Cerebellar nuclear complex (tissue), 1 donor: ENCODE measurements around the gene RYR1.
"Not testable (repeated sequence)": the region's sequence is repeated elsewhere in the genome, so short reads cannot be mapped to it uniquely, and the experiment has no call there.

Experiments used
- DNase-seq, 2 experiments: peaks; one replicate each; lab custom pipeline; 2025; lab: John Stamatoyannopoulos, UW

The RYR1 gene

DNA sequence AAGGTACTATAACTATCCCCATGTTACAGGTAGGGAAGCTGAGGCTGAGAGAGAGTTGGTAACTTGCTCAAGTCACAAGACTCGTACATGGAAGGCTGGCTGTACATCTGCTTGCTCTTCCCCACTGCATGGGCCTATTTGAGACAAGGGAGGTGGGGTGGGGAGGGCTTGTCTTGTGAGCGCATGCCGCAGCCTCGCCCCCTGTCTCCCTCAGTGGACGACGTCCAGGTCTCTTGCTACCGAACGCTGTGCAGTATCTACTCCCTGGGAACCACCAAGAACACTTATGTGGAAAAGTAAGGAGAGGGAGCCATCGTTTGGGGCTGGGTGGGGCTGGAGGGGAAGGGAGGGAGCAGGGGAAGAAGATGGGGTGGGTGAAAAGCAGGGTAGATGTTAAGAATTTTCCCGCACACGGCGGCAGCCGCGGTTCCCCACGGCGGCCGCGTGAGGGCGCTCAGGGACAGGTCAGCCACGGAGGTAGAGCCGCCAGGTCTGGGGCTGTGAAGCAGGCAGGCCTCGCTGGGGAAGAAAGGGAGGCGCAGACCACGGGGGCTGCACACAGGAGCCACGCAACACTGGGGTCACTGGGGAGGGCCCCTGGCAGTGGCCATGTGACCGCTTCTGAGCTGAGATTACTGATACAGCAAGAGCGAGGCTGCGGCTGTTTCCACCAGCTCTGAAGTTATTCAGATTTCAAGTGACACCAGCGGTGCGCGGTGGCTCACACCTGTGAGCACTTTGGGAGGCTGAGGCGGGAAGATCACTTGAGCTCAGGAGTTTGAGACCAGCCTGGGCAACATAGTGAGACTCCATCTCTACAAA, 81.5 kb downstream of the RYR1 start:
- no peak for DNase-seq

DNA sequence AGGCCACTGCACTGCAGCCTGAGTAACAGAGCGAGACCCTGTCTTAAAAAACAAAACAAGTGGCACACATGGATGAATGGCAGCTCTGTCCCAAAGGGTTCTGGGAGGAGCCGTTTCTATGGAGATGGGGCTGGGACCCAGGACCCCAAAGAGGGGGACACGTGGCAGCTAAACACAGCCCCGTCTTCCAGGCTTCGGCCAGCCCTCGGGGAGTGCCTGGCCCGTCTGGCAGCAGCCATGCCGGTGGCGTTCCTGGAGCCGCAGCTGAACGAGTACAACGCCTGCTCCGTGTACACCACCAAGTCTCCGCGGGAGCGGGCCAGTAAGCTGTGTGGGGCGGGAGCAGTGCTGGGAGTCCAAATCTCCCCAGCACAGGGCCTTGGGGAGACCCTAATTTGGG, 82.4 kb downstream of the RYR1 start:
- no peak for DNase-seq

DNA sequence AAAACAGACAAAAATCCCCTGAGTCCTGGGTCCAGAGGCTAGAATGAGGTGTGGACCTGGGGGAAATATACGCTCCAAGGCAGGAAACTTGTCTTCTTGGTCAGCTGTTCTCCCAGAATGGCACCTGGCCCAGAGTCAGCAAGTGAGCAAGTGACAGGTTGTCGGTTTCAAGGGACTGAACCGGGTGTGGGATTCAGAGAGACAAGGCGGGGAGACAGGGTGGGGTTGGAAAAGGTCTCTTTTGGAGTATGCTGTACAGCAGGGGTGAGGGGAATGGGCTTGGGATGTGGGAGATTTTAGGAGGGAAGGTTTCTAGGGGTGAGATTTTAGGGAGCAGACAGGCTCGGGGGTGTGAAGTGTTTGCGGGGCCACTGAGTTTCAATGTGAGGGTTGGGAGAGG, 83.3 kb downstream of the RYR1 start:
- no peak for DNase-seq

DNA sequence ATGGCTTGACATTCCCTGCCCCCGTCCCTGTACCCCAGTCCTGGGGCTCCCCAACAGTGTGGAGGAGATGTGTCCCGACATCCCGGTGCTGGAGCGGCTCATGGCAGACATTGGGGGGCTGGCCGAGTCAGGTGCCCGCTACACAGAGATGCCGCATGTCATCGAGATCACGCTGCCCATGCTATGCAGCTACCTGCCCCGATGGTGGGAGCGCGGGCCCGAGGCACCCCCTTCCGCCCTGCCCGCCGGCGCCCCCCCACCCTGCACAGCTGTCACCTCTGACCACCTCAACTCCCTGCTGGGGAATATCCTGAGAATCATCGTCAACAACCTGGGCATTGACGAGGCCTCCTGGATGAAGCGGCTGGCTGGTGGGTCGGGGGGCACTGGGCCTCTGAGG, 83.8 kb downstream of the RYR1 start:
- no peak for DNase-seq

DNA sequence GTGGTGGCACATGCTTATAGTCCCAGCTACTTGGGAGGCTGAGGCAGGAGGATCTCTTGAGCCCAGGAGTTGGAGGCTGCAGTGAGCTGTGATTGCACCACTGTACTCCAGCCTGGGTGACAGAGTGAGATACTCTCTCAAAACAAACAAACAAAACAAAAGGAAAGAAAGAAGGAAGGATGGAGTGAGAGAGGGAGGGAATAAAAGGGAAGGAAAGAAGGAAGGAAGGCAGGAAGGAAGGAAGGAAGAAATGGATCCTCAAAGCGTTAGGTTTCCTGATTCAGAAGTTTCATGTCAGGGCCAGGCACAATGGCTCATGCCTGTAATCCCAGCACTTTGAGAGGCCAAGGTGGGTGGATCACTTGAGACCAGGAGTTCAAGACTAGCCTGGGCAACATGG, 84.5 kb downstream of the RYR1 start:
- DNase-seq: not testable (repeated sequence)

DNA sequence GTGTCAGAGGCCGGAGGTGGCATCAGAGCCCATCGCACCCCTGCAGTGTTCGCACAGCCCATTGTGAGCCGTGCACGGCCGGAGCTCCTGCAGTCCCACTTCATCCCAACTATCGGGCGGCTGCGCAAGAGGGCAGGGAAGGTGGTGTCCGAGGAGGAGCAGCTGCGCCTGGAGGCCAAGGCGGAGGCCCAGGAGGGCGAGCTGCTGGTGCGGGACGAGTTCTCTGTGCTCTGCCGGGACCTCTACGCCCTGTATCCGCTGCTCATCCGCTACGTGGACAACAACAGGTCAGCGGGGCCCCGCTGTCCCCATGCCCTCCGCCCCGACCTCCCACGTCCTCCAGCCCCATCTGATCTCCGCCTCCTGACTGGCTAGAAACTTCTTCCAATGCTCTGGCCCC, 85.7 kb downstream of the RYR1 start:
- DNase-seq: no peak

DNA sequence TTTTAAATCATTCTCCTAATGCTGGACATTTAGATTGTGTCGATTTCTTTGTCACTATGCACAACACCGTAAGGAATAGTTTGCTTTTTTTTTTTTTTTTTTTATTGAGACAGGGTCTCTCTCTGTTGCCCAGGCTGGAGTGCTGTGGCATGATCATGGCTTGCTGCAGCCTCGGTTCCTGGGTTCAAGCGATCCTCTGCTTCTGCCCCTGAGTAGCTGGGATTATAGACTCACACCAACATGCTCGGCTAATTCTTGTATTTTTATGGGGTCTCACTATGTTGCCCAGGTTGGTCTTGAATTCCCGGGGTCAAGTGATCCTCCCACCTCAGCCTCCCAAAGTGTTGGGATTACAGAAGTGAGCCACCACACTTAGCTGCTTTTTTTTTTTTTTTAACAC, 86.5 kb downstream of the RYR1 start:
- DNase-seq: no peak

DNA sequence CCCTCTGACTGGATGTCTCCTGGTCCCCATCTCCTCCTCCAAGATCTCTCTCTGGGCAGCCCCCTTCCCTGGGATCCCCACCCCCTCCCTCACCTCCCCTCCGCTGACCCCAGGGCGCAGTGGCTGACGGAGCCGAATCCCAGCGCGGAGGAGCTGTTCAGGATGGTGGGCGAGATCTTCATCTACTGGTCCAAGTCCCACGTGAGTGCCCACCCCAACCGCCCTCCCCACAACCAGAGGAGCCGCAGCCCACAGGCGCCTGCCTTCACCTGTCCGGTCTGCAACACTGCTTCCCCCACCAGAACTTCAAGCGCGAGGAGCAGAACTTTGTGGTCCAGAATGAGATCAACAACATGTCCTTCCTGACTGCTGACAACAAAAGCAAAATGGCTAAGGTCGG, 89.4 kb downstream of the RYR1 start:
- no peak for DNase-seq

DNA sequence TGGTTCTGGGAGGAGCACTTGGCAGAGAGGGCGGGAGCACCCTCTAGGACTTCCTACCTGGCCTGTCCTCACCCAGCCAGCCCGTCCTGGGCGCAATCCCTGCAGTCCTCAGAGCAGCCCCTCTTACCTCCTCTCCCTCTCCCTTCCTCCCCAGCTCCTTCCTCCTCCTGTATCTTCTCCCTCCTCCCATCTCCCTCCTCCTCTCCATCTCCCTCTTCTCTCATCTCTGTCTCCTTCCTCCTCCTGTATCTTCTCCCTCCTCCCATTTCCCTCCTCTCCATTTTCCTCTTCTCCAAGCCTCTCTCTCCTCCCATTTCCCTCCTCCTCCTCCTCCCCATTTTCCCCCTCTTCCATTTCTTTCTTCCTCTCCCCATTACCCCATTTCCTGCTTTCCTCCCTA, 89.8 kb downstream of the RYR1 start:
- DNase-seq: no peak

DNA sequence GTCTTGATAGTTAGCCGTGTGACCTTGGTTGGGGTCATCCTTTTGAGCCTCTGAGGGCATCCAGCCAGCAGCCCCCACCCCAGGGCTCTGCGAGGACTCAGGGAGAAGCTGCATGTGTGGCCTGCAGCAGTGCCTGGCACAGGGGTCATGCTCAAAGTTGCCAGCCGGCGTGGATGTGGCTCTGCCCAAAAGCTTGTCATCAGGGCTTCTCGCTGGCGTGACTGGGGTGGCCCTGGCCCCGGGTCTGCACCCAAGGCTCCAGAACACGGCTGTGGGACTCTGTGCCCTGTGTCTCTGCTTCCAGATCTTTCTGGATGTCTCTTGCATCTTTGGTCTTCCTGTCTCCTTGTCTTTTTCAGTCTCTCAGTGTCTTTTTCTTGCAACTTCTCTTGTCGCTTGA, 90.9 kb downstream of the RYR1 start:
- no peak for DNase-seq

DNA sequence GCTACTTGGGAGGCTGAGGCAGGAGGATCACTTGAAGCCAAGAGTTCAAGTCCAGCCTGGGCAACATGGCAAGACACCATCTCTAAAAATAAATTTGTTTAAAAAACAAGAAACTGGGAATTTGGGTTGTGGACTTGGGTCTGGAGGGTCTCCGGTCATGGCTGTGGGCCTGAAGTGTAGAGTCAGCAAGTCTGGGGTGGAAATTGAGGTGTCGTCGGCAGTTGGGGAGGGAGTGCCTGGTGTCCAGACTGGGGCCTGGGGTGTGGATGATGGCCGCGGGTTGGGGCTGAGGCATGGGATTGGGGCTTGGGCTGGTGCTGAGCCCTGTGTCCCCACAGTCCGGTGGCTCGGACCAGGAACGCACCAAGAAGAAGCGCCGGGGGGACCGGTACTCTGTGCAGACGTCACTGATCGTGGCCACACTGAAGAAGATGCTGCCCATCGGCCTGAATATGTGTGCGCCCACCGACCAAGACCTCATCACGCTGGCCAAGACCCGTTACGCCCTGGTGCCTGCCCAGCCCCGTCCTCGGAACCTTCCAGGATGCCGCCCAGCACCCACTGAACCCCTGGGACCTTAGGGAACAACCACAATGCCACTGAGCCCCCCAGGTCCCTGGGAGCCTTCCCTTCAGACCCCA, 91.6 kb downstream of the RYR1 start:
- DNase-seq: no peak

DNA sequence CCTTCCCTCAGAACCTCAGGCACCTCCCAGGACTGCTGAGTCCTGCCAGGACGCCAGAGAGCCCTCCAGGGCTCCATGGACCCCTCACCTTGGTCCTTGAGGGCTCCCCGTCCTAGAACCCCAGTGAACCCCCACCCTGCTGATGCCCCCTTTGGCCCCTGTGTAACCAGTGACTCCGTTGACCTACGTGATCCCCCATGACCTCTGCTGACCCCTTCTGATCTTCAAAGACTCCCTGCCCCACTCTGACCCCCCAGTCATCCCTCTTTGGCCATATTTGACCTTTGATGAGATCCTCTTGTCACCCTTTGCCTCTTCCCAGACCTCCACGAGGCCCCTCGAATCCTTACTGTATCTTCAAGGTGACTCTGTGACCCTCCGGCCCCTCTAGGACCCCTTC, 92.9 kb downstream of the RYR1 start:
- DNase-seq: no peak

DNA sequence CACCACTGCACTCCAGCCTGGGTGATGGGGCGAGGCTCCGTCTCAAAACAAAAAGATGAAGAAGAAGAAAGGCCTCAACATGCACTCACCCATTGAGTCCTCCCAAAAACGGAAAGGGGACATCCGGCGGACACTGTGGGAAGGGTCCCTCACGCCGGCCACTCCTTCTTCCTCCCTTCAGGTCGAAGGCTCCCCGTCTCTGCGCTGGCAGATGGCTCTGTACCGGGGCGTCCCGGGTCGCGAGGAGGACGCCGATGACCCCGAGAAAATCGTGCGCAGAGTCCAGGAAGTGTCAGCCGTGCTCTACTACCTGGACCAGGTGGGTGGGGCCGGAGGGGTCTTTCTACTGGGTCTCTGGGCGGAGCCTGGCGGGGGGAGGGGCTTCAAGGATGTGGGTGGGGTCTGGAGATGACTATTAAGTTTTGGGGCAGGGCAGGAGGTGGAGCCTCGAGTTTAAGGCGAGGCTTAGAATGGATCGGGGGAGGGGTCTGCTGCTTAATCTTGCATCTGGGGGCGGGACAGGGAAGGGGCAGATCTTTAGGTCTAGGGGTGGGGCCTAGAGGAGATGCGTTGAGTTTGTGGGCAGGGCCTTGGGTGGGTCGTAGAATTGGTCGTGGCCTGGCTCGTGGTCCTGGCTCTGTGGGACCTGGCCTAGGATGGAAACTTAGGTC, 94.1 kb downstream of the RYR1 start:
- no peak for DNase-seq

DNA sequence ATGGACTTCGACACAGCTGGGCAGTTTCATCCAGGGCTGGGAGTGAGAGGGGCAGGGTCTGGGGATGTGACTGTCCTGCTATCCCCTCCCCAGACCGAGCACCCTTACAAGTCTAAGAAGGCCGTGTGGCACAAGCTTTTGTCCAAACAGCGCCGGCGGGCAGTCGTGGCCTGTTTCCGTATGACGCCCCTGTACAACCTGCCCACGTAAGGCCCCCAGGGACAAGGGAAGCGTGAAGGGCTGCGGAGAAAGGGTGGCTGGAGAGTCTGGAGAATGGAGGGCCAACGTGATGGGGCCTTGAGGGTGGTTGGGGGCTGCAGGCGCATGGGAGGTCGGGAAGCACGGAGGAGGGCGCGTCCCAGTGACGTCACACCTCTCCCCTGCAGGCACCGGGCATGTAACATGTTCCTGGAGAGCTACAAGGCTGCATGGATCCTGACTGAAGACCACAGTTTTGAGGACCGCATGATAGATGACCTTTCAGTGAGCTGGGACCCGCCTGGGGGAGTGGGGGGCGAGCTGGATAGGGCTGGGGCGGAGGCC, 94.8 kb downstream of the RYR1 start:
- no peak for DNase-seq

DNA sequence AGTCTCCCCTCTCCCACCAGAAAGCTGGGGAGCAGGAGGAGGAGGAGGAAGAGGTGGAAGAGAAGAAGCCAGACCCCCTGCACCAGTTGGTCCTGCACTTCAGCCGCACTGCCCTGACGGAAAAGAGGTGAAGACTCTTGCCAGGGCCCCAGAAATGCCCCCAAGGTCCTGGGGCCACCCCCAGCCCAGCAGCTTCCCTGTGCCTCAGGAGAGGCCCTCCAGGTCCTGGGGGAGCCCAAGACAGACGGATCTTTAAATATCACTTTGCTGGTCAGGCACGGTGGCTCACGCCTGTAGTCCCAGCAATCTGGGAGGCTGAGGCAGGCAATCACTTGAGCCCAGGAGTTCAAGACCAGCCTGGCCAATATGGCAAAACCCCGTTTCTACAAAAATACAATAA, 95.4 kb downstream of the RYR1 start:
- no peak for DNase-seq

DNA sequence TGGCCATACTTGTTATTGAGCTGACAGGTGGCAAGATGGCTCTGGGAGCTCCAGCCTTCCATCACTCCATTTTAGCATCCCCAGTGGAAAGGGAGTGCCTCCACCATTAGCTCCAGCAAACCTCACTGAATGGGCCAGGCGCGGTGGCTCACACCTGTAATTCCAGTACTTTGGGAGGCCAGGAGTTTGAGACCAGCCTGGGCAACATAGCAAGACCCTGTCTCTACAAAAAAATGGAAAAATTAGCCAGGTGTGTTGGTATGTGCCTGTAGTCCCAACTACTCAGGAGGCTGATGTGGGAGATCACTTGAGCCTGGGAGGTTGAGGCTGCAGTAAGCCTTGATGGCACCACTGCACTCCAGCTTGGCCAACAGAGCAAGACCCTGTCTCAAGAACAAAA, 98.0 kb downstream of the RYR1 start:
- no peak for DNase-seq

DNA sequence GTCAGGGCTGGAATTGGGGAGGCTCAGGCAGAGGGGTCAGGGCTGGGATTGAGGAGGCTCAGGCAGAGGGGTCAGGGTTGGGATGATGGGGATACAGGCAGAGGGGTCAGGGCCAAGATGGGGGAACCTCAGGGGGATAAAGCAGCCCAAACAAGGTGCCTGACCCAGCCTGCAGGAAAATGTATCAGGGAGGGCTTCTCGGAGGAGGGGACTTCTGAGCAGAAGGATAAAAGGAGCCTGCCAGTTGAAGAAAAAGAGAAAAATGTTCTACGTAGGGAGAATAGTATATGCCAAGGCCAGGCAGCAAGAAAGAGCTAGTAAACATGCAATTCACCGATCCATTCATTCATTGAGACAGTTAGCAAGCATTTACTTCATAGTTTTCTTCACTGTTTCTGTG, 99.4 kb downstream of the RYR1 start:
- DNase-seq: no peak

DNA sequence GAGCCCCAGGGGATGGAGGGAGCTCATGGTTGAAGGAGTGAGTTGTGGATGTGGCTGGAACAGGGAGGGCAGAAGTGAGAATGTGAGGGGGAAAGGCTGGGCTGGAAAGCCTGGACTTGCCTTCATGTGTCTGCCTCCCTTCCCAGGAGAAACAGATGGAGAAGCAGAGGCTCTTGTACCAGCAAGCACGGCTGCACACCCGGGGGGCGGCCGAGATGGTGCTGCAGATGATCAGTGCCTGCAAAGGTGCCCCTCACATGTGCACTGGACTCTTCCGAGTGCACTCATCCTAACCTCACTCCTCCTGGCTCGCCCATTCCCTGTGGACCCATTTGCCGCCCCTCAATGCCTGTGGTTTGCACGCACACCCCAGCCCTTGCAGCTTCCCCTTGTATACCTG, 101.1 kb downstream of the RYR1 start:
- no peak for DNase-seq

DNA sequence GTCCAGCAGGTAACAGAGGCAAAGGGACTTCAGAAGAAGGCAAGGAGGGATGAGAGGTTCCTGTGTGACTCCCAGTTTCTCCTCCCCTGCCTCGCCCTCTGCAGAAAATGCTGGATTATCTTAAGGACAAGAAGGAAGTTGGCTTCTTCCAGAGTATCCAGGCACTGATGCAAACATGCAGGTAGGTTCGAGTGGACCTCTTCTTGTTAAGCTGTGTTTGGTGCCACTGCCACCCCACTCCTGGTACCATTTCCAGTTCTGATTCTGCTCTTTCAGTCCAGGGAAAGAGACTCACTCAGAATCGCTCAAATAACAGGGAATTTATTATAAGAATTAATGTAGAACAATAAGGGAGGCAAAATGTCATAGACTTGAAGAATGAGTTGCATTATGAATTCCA, 101.7 kb downstream of the RYR1 start:
- DNase-seq: no peak

DNA sequence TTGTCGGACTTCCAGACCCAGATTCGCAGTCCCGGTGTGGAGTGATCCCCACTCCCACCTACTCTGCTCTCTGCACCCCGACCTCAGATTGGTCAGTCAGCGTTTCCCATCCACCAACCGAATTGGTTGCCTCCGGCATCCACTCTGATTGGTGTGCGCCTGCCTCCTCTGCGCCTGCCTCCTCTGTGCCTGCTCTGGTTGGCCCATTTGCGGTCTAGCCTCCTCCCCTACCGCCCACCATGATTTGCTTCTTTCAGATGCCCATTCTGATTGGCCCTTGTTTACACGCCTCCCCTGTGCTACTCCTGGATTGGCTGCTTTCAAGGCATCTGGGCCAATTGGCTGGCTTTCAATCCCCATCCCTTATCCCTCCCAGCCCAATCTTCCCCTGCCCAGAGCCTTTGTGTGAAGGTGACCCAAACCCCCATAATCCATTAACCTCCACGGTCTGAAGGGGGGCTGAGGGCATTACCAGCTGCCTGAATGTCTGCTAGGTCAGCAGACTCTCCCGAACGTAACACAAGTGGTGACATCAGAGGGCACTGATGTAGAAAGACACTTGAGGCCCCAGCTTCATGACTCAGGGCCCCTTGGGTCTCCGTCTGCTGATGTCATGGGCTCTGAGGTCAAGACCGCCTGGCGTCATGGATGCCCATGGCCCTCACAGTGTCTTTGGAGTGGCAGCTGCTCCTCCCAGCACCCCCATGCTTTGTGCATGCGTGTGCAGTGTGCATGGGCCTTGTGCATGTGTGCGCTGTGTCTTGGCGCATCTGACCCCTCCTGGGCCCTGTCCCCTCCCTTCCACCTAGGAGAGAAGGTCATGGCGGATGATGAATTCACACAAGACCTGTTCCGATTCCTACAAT, 103.8 kb downstream of the RYR1 start:
- DNase-seq: no peak

DNA sequence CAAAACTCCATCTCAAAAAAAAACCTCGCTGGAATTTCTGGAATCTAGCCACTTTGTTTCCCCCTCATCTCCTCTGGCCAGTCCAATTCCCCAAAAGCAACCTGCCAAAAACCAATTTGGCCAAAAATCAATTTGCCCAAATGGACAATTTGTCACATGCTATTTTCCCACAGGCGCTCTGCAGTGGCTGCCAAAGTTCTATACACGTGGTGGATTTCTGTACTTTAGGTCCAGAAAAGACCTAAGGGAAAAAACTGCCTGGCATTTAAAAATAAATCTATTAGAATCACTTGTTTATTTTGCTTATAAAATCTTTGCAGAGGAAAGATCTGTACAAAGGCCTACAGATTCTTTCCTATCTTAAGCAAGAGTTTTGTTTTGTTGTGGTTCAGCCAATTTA, 104.9 kb downstream of the RYR1 start:
- DNase-seq: no peak
